Dedifferentiated amniotic fluid mesenchymal stem cell (primary cell): ENCODE results near the gene PLOD1.
A peak's percentile ranks its signal among the peaks of the same experiment; 100 is the strongest.

Experiments used
- DNase-seq: peaks from one replicate; pipeline ENCODE4 v3.0.0-alpha.2; 2016; ENCODE audit errors: extremely low spot score

The PLOD1 gene

GRCh38 chr1:11978301-11978700 lies 43.8 kb downstream of the PLOD1 start:
- DNase-seq = no peak

- DNase-seq = no peak
Measured at GRCh38 chr1:11979028-11979850, 44.7 kb downstream of the PLOD1 start.

GRCh38 chr1:11979851-11980675 lies 45.5 kb downstream of the PLOD1 start, which contains the start of gene MFN2:
Gene MFN2, plus strand, starts transcription at chr1:11980444. Its CDS starts 8,725 bp downstream, at chr1:11989169.
- peak; percentile 93 for DNase-seq

GRCh38 chr1:11980676-11980972 lies 46.1 kb downstream of the PLOD1 start:
- no peak for DNase-seq

- DNase-seq = no peak
Measured at GRCh38 chr1:11981378-11982009, 47.0 kb downstream of the PLOD1 start.

- DNase-seq = peak; percentile 28
Measured at GRCh38 chr1:11982010-11982392, 47.5 kb downstream of the PLOD1 start.

- DNase-seq = no peak
Measured at GRCh38 chr1:11984121-11984520, 49.6 kb downstream of the PLOD1 start.

GRCh38 chr1:11984576-11984975 lies 50.1 kb downstream of the PLOD1 start:
- no peak for DNase-seq

GRCh38 chr1:11985171-11985570 lies 50.7 kb downstream of the PLOD1 start:
- DNase-seq = no peak

- DNase-seq = no peak
Measured at GRCh38 chr1:11985851-11986250, 51.3 kb downstream of the PLOD1 start.

GRCh38 chr1:11989669-11990068 lies 55.2 kb downstream of the PLOD1 start:
- DNase-seq = no peak

GRCh38 chr1:11990303-11991032 lies 56.0 kb downstream of the PLOD1 start:
- no peak for DNase-seq

- DNase-seq = no peak
Measured at GRCh38 chr1:11991969-11992676, 57.6 kb downstream of the PLOD1 start.

- DNase-seq = no peak
Measured at GRCh38 chr1:11997081-11997850, 62.7 kb downstream of the PLOD1 start.

GRCh38 chr1:11998636-11999035 lies 64.1 kb downstream of the PLOD1 start:
- DNase-seq = no peak

GRCh38 chr1:11999236-11999635 lies 64.7 kb downstream of the PLOD1 start:
- DNase-seq = no peak

GRCh38 chr1:12001249-12001917 lies 66.9 kb downstream of the PLOD1 start:
- peak; percentile 81 for DNase-seq

GRCh38 chr1:12001996-12002493 lies 67.5 kb downstream of the PLOD1 start:
- DNase-seq = no peak

GRCh38 chr1:12003762-12004161 lies 69.2 kb downstream of the PLOD1 start:
- DNase-seq = no peak
